B cell (primary cell): ENCODE measurements around the gene SORL1. TPM values are rescaled to one million over a fixed set of nuclear protein-coding genes. Genes with fewer than 3 reads are reported as not detected.

Experiments used
- ATAC-seq: fragments of 200-7000 bp; cut with Tn5 transposase; one replicate; pipeline ENCODE4 v1.10.0; 2021; ENCODE audit warnings: low read depth, mild to moderate bottlenecking, moderate number of reproducible peaks, moderate library complexity
- CTCF ChIA-PET: fragments of 350-600 bp; sonication (Branson Sonifier 250); formaldehyde crosslinking; loops from one replicate; lab custom pipeline; 2021; ENCODE audit warnings: antibody characterized with exemption, inconsistent platforms; lab: Charles Lee
- POLR2A ChIA-PET: fragments of 350-600 bp; sonication (Branson Sonifier 250); formaldehyde crosslinking; loops from one replicate; lab custom pipeline; 2021; ENCODE audit warnings: antibody characterized with exemption; lab: Charles Lee
- DNase-seq: peaks from one replicate; pipeline ENCODE4 v3.0.0; 2013
- H2AFZ ChIP-seq: 2 replicates; pipeline ENCODE4 v1.6.1; 2012; ENCODE audit warnings: mild to moderate bottlenecking, low read depth, low read length; ENCODE audit not compliant: insufficient read depth, poor library complexity, severe bottlenecking
- H3K27ac ChIP-seq, 2 donors: 1 replicate in 1 of 2; 2 replicates in 1 of 2; pipeline ENCODE4 v1.5.1; 2012 to 2013; ENCODE audit warnings: low read length in 2 of 2, mild to moderate bottlenecking in 2 of 2, moderate library complexity in 1 of 2
- H3K27me3 ChIP-seq, 4 experiments: fragments of 200-600 bp in 1 of 4; sonication (generic) in 1 of 4; replicated peaks in 1 of 4; 1 replicate in 2 of 4; 2 replicates in 2 of 4; pipeline versions ENCODE4 v1.6.1 to v1.7.0; 2013 to 2016; ENCODE audit warnings: low read length in 3 of 4, mild to moderate bottlenecking in 2 of 4, mixed read lengths in 1 of 4, moderate library complexity in 1 of 4; ENCODE audit not compliant: insufficient read depth in 4 of 4, control insufficient read depth in 3 of 4; ENCODE audit errors: control extremely low read depth in 1 of 4
- H3K36me3 ChIP-seq, 2 experiments: replicated peaks in 1 of 2; 1 replicate in 1 of 2; 2 replicates in 1 of 2; pipeline versions ENCODE4 v1.6.1 to v1.7.1; 2013; ENCODE audit warnings: low read length in 1 of 2; ENCODE audit not compliant: insufficient read depth in 2 of 2, control insufficient read depth in 1 of 2; ENCODE audit errors: control extremely low read depth in 1 of 2, extremely low read depth in 1 of 2
- H3K4me1 ChIP-seq, 2 donors: fragments of 200-600 bp in 1 of 2; sonication (generic) in 1 of 2; 1 replicate in 1 of 2; 2 replicates in 1 of 2; pipeline versions ENCODE4 v1.5.1 to v1.6.1; 2013 to 2017; ENCODE audit warnings: low read length in 2 of 2; ENCODE audit not compliant: control insufficient read depth in 2 of 2, insufficient read depth in 2 of 2
- H3K4me2 ChIP-seq: replicated peaks from 2 replicates; pipeline ENCODE3; 2012; ENCODE audit warnings: mild to moderate bottlenecking, low read depth, low read length; ENCODE audit not compliant: poor library complexity, severe bottlenecking
- H3K4me3 ChIP-seq, 5 experiments: fragments of 200-600 bp in 1 of 5; sonication (generic) in 1 of 5; 1 replicate in 3 of 5; 2 replicates in 2 of 5; pipeline versions ENCODE4 v1.5.1 to v1.7.0; 2011 to 2016; ENCODE audit warnings: low read length in 4 of 5, mild to moderate bottlenecking in 4 of 5, low read depth in 2 of 5, control low read depth in 1 of 5, moderate library complexity in 1 of 5; ENCODE audit not compliant: insufficient read depth in 1 of 5; ENCODE audit errors: control extremely low read depth in 1 of 5, extremely low read depth in 1 of 5
- H3K79me2 ChIP-seq: fragments of 200-600 bp; sonication (generic); one replicate; pipeline ENCODE4 v1.6.0; 2016; ENCODE audit warnings: low read length; ENCODE audit not compliant: control insufficient read depth, insufficient read depth
- H3K9ac ChIP-seq: fragments of 200-600 bp; sonication (generic); 2 replicates; pipeline ENCODE4 v1.6.1; 2017; ENCODE audit warnings: mild to moderate bottlenecking, low read length, moderate library complexity
- H3K9me3 ChIP-seq, 3 donors: one replicate each; pipeline versions ENCODE4 v1.6.1 to v1.7.1; 2013; ENCODE audit warnings: low read length in 2 of 3; ENCODE audit not compliant: control insufficient read depth in 2 of 3, insufficient read depth in 1 of 3; ENCODE audit errors: control extremely low read depth in 1 of 3
- H4K20me1 ChIP-seq: 2 replicates; pipeline ENCODE4 v1.6.0; 2012; ENCODE audit warnings: mild to moderate bottlenecking, low read length; ENCODE audit not compliant: insufficient read depth, control insufficient read depth, poor library complexity, severe bottlenecking
- H3K27ac Mint-ChIP-seq: one replicate; pipeline ENCODE4 v1.8.0; 2021; ENCODE audit warnings: mixed read lengths
- H3K27me3 Mint-ChIP-seq: one replicate; pipeline ENCODE4 v1.8.0; 2021; ENCODE audit warnings: mixed read lengths
- H3K4me1 Mint-ChIP-seq: one replicate; pipeline ENCODE4 v1.8.0; 2021; ENCODE audit warnings: mixed read lengths
- H3K4me3 Mint-ChIP-seq: one replicate; pipeline ENCODE4 v1.8.0; 2021; ENCODE audit warnings: mixed read lengths
- H3K9me3 Mint-ChIP-seq: one replicate; pipeline ENCODE4 v1.8.0; 2022; ENCODE audit warnings: mixed read lengths; ENCODE audit not compliant: insufficient read depth
- EZH2 ChIP-seq: IDR thresholded peaks from 2 replicates; pipeline ENCODE4 v1.6.1; 2012; ENCODE audit warnings: borderline replicate concordance, low read depth, mild to moderate bottlenecking, moderate library complexity, low read length; ENCODE audit not compliant: insufficient read depth, poor library complexity, severe bottlenecking
- WGBS: methylation state at CpG from one replicate; pipeline ENCODE4 v1.1.5; 2013; ENCODE audit warnings: missing lambda C conversion rate; ENCODE audit not compliant: insufficient coverage; 5-methylcytosine and 5-hydroxymethylcytosine counted together
- intact Hi-C: fragments of 100-400 bp; cut with micrococcal nuclease; formaldehyde crosslinking; loops from one replicate; pipeline ENCODE4 v1.10.0; 2022
- polyA plus RNA-seq: library from polyadenylated mRNA; depleted of rRNA; stranded (reverse); fragments of >200 nt; gene quantifications from 2 replicates; pipeline ENCODE4 v1.2.3, GENCODE V29; 2012
- total RNA-seq, 2 donors: library from RNA; stranded (reverse); fragments of 120-200 nt in 1 of 2; gene quantifications; 1 replicate in 1 of 2; 2 replicates in 1 of 2; pipeline versions ENCODE4 v1.2.3 to v1.2.4, GENCODE V29; 2013 to 2022
- TF ChIP-seq, protein P1 (sequence below): fragments of 200-600 bp; IDR thresholded peaks from one replicate; pipeline ENCODE4 v1.8.0; 2022; ENCODE audit warnings: antibody characterized with exemption, mild to moderate bottlenecking

Gene SORL1
- total and polyA plus RNA-seq, 2 donors (not counting 1 experiment from before 2014, with no cell fraction given), result 13.0 to 396 TPM

GRCh38 chr11:121405646-121406045, 46.5 kb upstream of the SORL1 start:
- Histone ChIP-seq H3K9me3 (peaks cover 0 to 3% (median 0%) of the 10 kb centered on the region in 3 donors), H2AFZ (peak overlapping the region; percentile 17), H3K79me2 (no peaks in the 10 kb centered on the region), H3K27ac (peak overlapping the region in 1 of 2 donors; percentile 44), H3K4me1 (peaks cover 12 to 16% of the 10 kb centered on the region in 2 donors), H3K36me3 (no peaks in the 10 kb centered on the region), H3K4me3 (no peak overlapping the region), H3K4me2 (peak overlapping the region; percentile 23), H4K20me1 (no peaks in the 10 kb centered on the region), H3K9ac (no peak overlapping the region), H3K27me3 (no peaks in the 10 kb centered on the region)
- Mint-ChIP-seq H3K27me3 (no peaks in the 10 kb centered on the region), H3K27ac (peak overlapping the region; percentile 50), H3K4me1 (peaks cover 25% of the 10 kb centered on the region), H3K4me3 (peak overlapping the region; percentile 33), H3K9me3 (peaks cover 2% of the 10 kb centered on the region)
- CTCF ChIA-PET, result interaction anchor here (1.0 to 1.4 kb wide), 4 partner anchors 9 to 62 kb away, joined by 3 to 4 read pairs (median 3); no protein-coding TSS in a partner anchor
- no peak for TF ChIP-seq EZH2
- TF ChIP-seq, protein P1, sequence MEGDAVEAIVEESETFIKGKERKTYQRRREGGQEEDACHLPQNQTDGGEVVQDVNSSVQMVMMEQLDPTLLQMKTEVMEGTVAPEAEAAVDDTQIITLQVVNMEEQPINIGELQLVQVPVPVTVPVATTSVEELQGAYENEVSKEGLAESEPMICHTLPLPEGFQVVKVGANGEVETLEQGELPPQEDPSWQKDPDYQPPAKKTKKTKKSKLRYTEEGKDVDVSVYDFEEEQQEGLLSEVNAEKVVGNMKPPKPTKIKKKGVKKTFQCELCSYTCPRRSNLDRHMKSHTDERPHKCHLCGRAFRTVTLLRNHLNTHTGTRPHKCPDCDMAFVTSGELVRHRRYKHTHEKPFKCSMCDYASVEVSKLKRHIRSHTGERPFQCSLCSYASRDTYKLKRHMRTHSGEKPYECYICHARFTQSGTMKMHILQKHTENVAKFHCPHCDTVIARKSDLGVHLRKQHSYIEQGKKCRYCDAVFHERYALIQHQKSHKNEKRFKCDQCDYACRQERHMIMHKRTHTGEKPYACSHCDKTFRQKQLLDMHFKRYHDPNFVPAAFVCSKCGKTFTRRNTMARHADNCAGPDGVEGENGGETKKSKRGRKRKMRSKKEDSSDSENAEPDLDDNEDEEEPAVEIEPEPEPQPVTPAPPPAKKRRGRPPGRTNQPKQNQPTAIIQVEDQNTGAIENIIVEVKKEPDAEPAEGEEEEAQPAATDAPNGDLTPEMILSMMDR, result no peak
- intact Hi-C loops, result loop anchor here (5.0 kb wide), 1 partner anchor 33 kb away; no protein-coding TSS in a partner anchor
- peak; percentile 36 for DNase-seq
- POLR2A ChIA-PET, result interaction anchor here (0.6 to 1.2 kb wide), 3 partner anchors 38 to 186 kb away, joined by 5 to 6 read pairs (median 6); no protein-coding TSS in a partner anchor
- no peak for ATAC-seq
- WGBS, result no CpG with 5 or more reads among the region's 1 CpG

GRCh38 chr11:121406291-121406690, 45.8 kb upstream of the SORL1 start:
- Histone ChIP-seq H2AFZ (no peak overlapping the region), H3K9me3 (peaks cover 0 to 3% (median 0%) of the 10 kb centered on the region in 3 donors), H3K79me2 (no peaks in the 10 kb centered on the region), H3K4me2 (peak overlapping the region; percentile 23), H3K9ac (no peak overlapping the region), H3K36me3 (no peaks in the 10 kb centered on the region), H3K4me1 (peaks cover 12 to 16% of the 10 kb centered on the region in 2 donors), H4K20me1 (no peaks in the 10 kb centered on the region), H3K4me3 (no peak overlapping the region), H3K27ac (peak overlapping the region in 1 of 2 donors; percentile 44), H3K27me3 (no peaks in the 10 kb centered on the region)
- H3K4me1 Mint-ChIP-seq, result peaks cover 25% of the 10 kb centered on the region
- WGBS, result no CpG with 5 or more reads among the region's 2 CpGs
- H3K9me3 Mint-ChIP-seq, result peaks cover 2% of the 10 kb centered on the region
- ATAC-seq (no peak), DNase-seq (no peak)
- H3K27me3 Mint-ChIP-seq, result no peaks in the 10 kb centered on the region
- no peak overlapping the region for H3K27ac Mint-ChIP-seq
- ChIA-PET POLR2A (interaction anchor here (0.6 to 1.2 kb wide), 2 partner anchors 39 to 74 kb away, joined by 6 read pairs; no protein-coding TSS in a partner anchor), CTCF (interaction anchor here (0.6 to 1.4 kb wide), 4 partner anchors 8 to 90 kb away, joined by 3 to 4 read pairs (median 3); no protein-coding TSS in a partner anchor)
- intact Hi-C loops, result loop anchor here (5.0 kb wide), 1 partner anchor 34 kb away; no protein-coding TSS in a partner anchor
- TF ChIP-seq, protein P1, result no peak
- TF ChIP-seq EZH2, result no peak
- no peak overlapping the region for H3K4me3 Mint-ChIP-seq
